ENCODE measurements around the gene HDAC4. TPM values are rescaled to one million over a fixed set of nuclear protein-coding genes. Genes with fewer than 3 reads are reported as not detected.

The HDAC4 gene
- polyA plus RNA-seq, 1 donor (not counting 4 experiments of a cell fraction or from before 2014, with no cell fraction given): 2.9 TPM

DNA sequence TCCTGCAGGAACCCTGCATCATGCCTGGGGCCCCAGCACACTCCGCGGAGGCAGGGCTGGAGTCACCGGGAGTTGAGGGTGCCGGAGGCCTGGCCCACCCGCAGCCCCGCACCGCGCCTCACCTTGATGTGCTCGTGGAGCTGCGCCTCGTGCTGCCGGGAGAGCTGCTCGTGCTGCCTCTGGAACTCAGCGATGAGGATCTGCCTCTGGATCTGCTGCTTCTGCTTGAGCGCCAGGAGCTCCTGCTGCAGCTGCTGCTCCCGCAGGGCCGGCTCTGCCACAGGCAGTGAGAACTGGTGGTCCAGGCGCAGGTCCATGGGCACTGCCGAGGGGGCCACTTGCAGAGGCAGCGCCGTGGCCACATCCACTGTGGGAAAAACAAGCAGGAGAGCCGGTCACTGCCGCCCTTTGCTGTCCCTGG is 211.1 kb downstream of the HDAC4 start:
- Histone ChIP-seq H3K79me2 (ENCODE audit: control insufficient read depth, insufficient read depth, low read length) (no peaks in the 10 kb centered on the region), H3K4me3 (ENCODE audit: control insufficient read depth in 2 of 3, extremely low read depth in 1 of 3, insufficient read depth in 2 of 3, low read depth in 1 of 3, low read length in 3 of 3) (no peak overlapping the region)

DNA sequence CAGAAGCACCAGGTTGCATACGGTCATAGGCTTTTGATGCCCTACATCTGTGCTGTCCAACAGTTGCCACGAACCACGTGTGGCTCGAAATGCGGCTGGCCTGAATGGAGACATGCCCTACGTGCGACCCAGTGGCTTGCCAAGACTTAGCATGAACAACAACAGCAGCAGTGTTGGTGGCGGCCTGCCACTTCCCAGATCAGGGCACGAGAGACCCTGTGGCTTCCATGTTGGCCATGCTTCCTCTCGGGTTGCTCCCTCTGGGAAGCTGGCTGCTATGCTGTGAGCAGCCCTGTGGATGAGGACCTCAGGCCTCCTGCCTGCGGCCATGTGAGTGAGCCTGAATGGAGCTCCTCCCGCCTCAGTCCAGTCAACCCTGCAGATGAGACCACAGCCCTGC is 212.3 kb downstream of the HDAC4 start:
- FAIRE-seq: no peak
- Histone ChIP-seq H2AFZ (ENCODE audit: control insufficient read depth, low read length) (no peak overlapping the region), H3K9ac (ENCODE audit: control insufficient read depth, extremely low read depth, insufficient read depth, low read length) (no peak overlapping the region), H3K4me2 (ENCODE audit: control insufficient read depth, extremely low read depth, insufficient read depth, low read depth, low read length) (no peak overlapping the region), H3K9me3 (ENCODE audit: control insufficient read depth, low read depth, low read length) (peaks cover 4% of the 10 kb centered on the region), H3K4me3 (ENCODE audit: control insufficient read depth in 2 of 3, extremely low read depth in 1 of 3, insufficient read depth in 2 of 3, low read depth in 1 of 3, low read length in 3 of 3) (no peak overlapping the region), H3K36me3 (ENCODE audit: control insufficient read depth in 2 of 2, extremely low read depth in 1 of 2, insufficient read depth in 2 of 2, low read length in 2 of 2) (peaks cover 0 to 8% of the 10 kb centered on the region in 2 experiments), H3K79me2 (ENCODE audit: control insufficient read depth, insufficient read depth, low read length) (no peaks in the 10 kb centered on the region), H3K9me1 (ENCODE audit: control insufficient read depth, extremely low read depth, insufficient read depth, low read length) (no peaks in the 10 kb centered on the region), H3K27ac (ENCODE audit: control insufficient read depth, insufficient read depth, low read length) (no peak overlapping the region), H3K27me3 (ENCODE audit: control insufficient read depth, extremely low read depth, insufficient read depth, low read length) (no peaks in the 10 kb centered on the region), H3K4me1 (ENCODE audit: control insufficient read depth, extremely low read depth, insufficient read depth, low read length) (no peaks in the 10 kb centered on the region), H4K20me1 (ENCODE audit: control insufficient read depth, extremely low read depth, insufficient read depth, low read length) (no peaks in the 10 kb centered on the region)
- dilution Hi-C loops (cut with MboI; ENCODE audit: extremely low pct_ligation_motif_present, low sequenced_read_pairs): no loop called here
- TF ChIP-seq EZH2 (IDR thresholded peaks at IDR 0.05; ENCODE audit: low read length) (no peak), CTCF (optimal IDR thresholded peaks at IDR 0.05 in 1 of 3, IDR thresholded peaks at IDR 0.05 in 1 of 3, conservative IDR thresholded peaks at IDR 0.05 in 1 of 3; ENCODE audit: extremely low read depth in 1 of 3, insufficient read depth in 2 of 3, low read length in 3 of 3) (no peak)
- DNase-seq (ENCODE audit: low read depth, low spot score): no peak

More for the DNA sequence above, 211.1 kb downstream of the HDAC4 start:
- Histone ChIP-seq H4K20me1 (ENCODE audit: control insufficient read depth, extremely low read depth, insufficient read depth, low read length) (no peaks in the 10 kb centered on the region), H3K4me2 (ENCODE audit: control insufficient read depth, extremely low read depth, insufficient read depth, low read depth, low read length) (no peak overlapping the region), H3K9me3 (ENCODE audit: control insufficient read depth, low read depth, low read length) (peaks cover 4% of the 10 kb centered on the region), H3K9me1 (ENCODE audit: control insufficient read depth, extremely low read depth, insufficient read depth, low read length) (no peaks in the 10 kb centered on the region), H3K27ac (ENCODE audit: control insufficient read depth, insufficient read depth, low read length) (no peak overlapping the region), H2AFZ (ENCODE audit: control insufficient read depth, low read length) (no peak overlapping the region), H3K4me1 (ENCODE audit: control insufficient read depth, extremely low read depth, insufficient read depth, low read length) (no peaks in the 10 kb centered on the region), H3K9ac (ENCODE audit: control insufficient read depth, extremely low read depth, insufficient read depth, low read length) (no peak overlapping the region), H3K36me3 (ENCODE audit: control insufficient read depth in 2 of 2, extremely low read depth in 1 of 2, insufficient read depth in 2 of 2, low read length in 2 of 2) (peaks cover 0 to 8% of the 10 kb centered on the region in 2 experiments), H3K27me3 (ENCODE audit: control insufficient read depth, extremely low read depth, insufficient read depth, low read length) (no peaks in the 10 kb centered on the region)
- dilution Hi-C loops (cut with MboI; ENCODE audit: extremely low pct_ligation_motif_present, low sequenced_read_pairs): no loop called here
- no peak for TF ChIP-seq CTCF (optimal IDR thresholded peaks at IDR 0.05 in 1 of 3, IDR thresholded peaks at IDR 0.05 in 1 of 3, conservative IDR thresholded peaks at IDR 0.05 in 1 of 3; ENCODE audit: extremely low read depth in 1 of 3, insufficient read depth in 2 of 3, low read length in 3 of 3)
- no peak for TF ChIP-seq EZH2 (IDR thresholded peaks at IDR 0.05; ENCODE audit: low read length)
- DNase-seq (ENCODE audit: low read depth, low spot score): no peak
- FAIRE-seq: no peak
